NCI-H1417 (cell line): ENCODE data around the gene SIGLEC14.
"Not testable (repeated sequence)": the region's sequence is repeated elsewhere in the genome, so short reads cannot be mapped to it uniquely, and the experiment has no call there.

Source experiments
- DNase-seq, 3 experiments: peaks; one replicate each; lab custom pipeline; 2025; lab: John Stamatoyannopoulos, UW

The SIGLEC14 gene

DNA sequence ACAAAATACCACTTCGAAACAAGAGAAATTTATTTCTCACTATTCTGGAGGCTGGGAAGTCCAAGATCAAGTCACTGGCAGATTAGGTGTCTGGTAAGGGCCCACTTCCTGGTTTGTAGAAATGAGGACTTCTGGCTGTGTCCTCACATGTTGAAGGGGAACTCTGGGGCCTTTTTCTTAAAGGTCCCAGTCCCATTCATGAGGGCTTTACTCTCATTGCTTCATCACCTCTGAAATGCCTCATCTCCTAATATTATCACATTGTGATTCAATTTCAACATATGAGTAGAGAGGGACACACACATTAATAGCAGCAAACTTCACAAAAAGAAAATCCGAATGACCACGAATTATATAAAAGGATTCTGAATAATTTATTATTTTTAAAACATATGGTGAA, 21.6 kb upstream of the SIGLEC14 start:
- DNase-seq: no peak

DNA sequence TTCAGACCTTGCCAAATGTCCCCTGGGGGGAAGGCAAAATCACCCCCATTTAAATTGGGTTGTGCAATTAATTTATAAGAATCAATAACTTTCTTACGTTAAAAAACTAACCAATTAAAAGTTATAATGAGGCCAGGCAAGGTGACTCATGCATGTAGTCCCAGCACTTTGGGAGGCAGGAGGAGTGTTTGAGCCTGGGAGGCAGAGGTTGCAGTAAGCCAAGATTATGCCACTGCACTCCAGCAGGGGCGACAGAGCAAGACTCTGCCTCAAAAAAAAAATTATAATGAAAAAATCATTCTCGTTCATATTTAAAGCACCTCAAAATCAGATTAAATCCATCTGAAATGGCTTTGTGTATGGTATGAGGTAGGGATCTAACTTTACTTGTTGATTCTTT, 18.4 kb upstream of the SIGLEC14 start:
- no peak for DNase-seq

DNA sequence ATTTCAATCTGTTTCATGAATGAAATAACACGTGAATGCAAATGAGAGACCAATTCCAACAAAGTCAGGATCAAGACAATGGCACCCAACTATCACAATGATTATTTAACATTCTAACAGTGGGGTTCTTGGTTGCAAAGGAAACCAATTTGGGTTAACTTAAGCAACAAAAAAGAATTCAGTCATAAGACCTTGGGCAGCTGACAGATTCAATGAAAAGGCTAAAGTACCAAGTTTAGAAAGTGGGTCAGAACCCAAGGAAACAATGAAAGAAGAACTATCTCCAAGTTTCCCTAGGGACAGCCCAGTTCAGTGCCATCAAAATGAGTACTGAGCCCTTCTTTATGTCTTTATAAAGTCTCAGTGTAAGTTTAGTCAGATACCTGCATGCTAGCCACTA, 17.5 kb upstream of the SIGLEC14 start:
- no peak for DNase-seq

DNA sequence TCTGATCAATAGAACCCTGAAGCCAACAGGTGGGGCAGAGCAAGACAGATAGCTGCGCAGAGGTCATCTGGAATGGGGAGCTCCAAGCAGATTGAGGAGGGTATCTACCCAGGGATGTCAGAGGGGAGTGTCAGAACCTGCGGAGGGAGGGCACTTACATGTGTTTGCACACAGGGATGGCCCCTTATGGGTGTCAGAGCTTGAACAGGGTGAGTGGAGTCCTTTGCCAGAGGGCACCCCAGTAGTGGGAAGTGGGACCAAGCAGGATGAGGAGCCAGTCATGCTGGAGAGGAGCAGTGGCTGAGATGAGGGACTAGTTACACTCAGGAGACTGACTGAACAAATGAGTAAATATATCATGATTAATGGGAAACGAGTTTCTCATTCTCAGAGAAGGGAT, 17.0 kb upstream of the SIGLEC14 start:
- no peak for DNase-seq

DNA sequence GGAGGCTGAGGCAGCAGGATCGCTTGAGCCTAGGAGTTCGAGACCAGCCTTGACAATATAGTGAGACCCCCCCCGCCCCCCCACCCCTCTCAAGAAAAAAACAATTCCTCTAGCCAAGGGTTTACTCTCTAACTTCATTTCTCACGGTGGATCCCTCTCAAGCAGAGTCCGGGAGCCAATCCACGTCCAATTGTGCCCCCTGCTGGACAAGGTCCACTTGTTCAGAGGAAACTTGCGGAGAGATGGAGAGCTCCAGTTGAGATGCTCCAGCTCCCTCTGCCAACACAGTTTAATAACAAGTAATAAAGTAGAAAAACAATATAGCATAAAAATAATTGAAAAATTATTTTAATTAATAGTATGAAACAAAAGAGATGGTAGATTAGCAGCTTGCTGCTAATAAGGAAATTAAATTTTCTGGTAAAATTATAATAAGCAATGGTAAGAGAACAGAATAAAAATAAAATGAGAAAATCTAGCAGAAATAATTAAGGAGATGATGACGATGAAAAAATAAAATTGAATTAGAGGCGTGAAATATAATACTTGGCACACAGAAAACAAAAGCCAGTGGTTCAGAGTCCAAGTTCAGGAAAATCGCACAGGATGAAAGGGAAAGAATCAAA, 14.5 kb upstream of the SIGLEC14 start:
- DNase-seq: peak; percentile 52 to 77 (median 64)

DNA sequence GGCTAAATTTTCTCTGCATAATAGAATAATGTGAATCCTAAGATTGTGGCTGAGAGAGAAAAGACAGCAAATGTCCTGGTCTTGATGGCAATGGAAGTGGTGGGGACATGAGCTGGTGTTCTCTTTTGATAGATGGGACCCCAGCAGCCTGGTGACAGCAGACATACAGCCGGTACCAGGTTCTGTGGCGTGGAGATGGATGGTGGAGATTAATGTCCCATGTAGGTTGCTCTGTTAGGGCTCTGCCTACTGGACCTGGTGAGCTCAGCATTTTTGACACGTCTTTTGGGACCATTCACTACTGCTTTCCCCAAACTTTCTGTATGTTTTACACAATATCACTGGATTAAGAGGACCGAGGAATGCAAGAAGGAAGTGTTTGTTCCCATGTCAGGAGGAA, 8.2 kb upstream of the SIGLEC14 start:
- no peak for DNase-seq

DNA sequence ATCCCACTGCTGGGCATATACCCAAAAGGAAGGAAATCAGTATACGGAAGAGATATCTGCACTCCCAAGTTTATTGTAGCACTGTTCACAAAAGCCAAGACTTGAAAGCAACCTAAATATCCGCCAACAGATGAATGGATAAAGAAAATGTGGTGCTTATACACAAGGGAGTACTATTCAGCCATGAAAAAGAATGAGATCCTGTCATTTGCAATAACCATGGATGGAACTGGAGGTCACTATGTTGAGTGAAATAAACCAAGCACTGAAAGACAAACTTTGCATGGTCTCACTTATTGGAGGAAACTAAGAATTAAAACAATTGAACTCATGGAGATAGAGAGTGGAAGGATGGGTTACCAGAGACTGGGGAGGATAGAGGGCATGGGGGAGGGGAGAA, 6.5 kb upstream of the SIGLEC14 start:
- DNase-seq: no peak

DNA sequence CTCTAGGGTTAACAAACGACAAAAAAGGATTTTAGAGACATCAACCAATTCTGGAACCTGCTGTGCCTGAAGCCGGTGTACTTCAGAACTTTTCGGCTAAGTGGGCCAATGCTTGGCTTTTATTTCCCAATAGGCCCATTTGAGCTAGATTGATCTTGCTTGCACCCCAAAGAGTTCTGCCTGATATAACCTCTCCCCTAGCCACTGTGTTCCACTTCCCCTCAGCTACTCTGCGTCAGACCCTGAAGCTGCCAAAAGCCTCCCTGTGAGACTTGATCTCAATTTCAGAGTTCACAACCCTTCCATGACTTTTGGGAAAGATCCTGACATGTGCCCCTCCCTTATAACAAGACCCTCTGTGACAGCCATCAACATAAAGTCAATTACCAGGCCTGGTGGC, 5.6 kb upstream of the SIGLEC14 start:
- no peak for DNase-seq

DNA sequence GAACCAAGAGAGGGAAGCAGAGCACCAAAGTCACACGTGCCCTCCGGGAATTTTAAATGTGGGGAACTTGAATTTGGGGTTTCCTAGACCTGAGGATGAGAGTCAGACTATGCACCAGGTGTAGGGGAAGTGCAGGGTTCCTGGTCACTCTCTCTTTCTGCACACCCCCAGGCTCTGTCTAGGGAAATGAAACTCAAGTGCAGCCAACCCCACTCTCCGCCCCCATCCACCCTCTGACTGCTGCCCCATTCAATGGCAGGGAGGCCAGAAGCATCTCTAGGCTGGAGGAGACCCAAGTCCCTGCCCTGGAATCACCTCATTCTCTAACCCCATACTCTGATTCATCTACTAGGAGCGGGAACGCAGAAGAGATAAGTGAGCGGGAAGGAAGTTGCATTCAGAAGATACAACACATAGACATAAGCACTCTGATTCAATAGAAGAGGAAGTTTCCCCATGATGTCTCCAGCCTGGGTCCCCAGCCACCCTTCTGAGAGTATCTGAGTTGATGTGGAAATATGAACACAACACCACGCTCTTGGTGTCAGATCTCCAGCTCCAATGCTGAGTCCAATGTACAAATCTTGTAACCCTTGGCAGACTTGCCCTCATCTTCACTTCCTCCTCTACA, 4.7 kb upstream of the SIGLEC14 start:
- DNase-seq: no peak

DNA sequence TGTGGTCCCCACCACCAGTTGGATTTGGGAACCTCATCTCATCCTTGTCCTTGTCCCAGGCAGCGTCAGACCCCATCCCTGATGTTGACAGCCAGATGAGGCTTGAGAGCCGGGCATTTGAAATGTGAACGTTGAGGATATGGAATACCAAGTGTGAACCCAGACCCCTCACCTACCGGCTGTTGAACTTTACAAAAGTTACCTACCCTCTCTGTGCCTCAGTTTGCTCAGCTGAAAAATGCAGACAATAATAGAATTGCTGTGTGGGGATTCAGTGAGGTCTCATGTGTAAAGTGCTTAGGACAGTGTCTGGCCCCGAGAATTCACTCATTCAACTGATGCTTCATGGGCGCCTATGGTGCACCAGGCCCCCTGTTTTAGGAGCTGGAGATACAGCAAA, 693 bp upstream of the SIGLEC14 start:
- no peak for DNase-seq

DNA sequence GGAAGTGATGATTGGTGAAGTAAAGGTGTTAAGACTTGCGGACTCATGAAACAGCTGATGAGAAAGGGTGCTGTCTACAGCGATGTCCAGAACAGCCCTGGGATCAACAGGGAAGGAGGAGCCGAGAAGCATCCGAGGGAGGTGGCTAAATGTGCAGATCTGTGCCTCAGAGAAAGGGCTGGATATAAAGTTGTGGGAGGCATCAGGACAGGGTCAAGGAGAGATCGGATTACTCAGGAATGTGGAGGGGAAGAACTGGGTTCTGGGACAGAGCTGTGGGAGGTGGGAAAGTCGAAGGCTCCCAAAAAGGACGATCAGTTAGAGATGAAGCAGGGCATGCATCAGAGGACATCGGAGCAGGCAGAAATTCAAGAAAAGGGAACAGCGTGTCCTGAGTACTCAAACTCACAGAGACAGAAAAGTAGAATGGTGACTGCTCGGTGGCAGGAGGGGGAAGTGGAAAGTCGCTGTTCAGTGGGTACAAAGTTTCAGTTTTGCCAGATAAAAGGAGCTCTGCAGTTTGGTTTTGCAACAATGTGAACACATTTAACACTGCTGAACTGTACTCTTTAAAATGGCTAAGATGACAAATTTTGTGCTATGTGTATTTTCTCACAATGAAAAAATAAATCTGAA, 1.9 kb downstream of the SIGLEC14 start:
- no peak for DNase-seq

DNA sequence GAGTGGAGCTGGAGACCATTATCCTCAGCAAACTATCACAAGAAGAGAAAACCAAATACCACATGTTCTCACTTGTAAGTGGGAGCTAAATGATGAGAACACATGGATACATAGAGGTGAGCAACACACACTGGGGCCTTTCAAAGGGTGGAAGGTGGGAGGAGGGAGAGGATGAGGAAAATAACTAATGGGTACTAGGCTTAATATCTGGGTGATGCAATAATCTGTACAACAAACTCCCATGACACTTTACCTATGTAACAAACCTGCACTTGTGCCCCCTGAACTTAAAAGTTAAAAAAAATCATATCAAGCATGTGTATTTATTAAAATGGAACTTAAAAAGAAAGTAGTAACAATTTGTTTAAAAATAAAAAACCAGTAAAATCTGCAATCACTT, 5.0 kb downstream of the SIGLEC14 start:
- no peak for DNase-seq

DNA sequence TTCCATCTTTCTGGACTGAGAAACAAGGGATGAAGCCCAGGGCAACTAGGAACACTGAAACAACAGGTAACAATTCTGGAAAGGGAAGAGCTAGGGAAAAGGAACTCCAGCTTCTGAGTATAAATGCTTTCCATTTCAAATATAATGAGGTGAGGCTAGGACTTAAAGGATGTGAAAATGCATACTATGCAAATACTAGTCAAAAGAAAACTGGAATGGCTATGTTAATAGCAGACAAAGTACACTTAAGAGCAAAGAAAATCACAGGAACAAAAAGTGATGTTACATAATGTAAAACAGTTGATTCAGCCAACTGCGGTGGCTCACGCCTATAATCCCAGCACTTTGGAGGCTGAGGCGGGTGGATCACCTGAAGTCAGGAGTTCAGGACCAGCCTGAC, 6.2 kb downstream of the SIGLEC14 start:
- no peak for DNase-seq

DNA sequence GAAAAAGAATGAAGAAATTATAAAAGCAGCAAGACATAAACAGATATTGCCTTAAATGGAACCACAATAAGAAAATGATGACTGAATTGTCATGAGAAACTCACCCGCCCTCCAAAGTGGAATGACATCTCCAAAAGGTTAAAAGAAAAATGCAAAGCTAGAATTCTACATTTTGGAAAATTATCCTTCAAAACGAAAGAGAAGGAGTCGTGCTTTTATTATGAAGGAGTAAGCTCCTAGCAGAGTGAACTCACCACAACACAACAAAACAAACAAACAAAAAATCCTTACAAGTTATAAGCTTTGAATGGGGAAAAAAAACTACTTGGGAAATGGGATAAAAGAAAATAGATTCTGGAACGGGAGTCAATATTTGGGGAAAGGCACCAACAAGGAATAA, 6.7 kb downstream of the SIGLEC14 start:
- no peak for DNase-seq

DNA sequence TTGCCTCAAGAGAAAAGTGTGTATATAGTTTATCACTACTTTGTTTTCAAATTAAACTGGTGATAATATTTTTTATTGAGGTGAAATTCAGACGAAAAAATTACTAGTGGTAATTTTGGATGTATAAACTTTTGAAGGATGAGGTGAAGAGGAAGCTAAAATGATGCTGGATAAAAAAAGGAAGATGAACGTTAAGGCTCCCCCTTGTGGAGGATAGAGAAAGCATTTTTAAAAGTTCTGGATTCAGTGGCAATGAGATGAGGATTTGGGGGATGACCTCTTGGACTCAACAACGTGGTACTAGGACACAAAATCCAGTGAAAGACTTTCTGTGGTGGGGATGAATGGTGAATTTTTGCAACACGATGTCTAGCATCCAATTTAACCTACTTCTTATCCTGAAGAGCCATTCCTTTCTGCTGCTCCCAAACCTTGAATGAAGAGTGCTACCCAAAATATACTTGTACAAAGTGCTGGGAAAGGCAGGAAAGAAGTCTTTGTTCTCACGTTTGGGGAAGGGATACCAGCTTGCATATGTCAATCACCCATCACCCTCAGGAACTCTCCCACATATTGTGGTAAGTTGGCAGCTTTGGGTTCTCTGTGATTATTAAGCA, 9.2 kb downstream of the SIGLEC14 start:
- peak in 1 of 3 experiments; percentile 2 for DNase-seq

DNA sequence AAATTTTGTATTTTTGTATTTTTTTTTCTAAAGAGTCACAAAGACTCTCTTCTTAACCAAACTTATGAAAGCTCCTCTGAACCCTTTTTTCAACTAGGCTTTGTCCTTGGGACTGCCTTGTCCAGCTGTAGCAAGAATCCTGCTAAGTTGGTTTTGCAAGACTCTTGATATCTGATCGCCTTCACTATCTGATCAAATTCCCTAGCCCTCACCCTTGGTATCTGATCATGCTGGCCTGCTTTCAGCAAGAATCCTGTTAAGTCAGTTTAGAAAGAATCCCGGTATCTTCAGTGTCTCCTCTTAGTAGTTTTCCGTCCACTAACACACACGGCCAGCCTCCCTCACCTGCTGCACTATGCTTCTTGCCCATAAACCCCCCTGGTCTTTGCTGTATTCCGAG, 14.5 kb downstream of the SIGLEC14 start:
- DNase-seq: no peak

DNA sequence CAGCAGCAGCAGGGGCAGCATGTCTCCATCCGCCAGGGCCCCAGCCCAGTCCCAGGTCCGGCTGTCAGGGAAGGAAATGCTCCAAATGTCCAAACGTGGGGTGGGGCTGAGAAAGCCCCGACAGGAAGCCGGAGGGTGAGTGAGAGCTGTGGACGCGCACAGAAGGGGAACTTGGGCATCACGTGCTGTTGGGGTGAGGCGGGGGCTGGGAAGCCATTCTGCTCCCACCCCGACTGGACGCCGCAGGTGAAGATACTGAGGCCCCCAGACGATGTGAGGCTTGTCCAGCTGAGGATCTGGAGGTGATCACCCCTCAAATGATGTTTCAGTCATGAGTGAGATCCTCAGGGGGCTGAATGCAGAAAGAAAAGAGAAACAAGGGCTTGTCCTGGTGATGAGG, 16.3 kb downstream of the SIGLEC14 start, which contains the start of gene SIGLEC5:
TSS of gene SIGLEC5 (minus strand) at position 87 of the 400 bp plus-strand sequence. CDS start at position 21, 66 bp downstream.
- not testable (repeated sequence) for DNase-seq

DNA sequence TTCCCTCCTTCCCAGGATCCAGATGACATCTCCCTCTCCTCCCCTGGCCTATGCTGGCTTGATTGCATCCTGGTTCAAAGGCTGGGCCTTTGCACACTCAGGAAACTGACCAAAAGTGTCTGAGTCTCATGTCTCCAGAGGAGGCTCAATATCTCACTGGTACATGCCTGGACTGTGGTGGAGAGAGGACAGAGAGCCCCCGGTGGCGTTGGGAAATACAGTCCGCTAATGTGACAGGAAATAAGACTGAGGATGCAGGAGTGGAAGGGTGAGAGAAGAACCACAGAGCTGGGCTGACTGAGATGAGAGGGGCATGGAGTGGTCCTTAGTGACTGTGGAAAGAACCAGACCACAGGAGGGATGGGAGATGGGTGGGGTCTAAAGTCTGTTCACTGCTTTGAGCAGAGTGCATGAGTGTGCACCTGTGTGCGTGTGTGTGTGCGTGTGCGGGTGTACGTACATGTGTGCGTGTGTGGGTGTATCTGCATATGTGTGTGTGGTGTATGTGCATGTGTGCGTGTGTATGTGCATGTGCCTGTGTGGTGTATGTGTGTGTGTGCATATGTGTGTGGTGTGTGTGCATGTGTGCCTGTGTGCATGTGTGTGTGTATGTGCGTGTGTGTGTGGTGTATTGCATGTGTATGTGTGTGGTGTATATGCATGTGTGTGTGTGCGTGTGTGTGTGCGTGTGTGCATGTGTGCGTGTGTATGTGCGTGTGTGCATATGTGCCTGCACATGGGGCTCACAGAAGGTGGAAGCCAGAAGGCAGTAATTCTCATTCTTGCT, 18.3 kb downstream of the SIGLEC14 start:
- no peak for DNase-seq

DNA sequence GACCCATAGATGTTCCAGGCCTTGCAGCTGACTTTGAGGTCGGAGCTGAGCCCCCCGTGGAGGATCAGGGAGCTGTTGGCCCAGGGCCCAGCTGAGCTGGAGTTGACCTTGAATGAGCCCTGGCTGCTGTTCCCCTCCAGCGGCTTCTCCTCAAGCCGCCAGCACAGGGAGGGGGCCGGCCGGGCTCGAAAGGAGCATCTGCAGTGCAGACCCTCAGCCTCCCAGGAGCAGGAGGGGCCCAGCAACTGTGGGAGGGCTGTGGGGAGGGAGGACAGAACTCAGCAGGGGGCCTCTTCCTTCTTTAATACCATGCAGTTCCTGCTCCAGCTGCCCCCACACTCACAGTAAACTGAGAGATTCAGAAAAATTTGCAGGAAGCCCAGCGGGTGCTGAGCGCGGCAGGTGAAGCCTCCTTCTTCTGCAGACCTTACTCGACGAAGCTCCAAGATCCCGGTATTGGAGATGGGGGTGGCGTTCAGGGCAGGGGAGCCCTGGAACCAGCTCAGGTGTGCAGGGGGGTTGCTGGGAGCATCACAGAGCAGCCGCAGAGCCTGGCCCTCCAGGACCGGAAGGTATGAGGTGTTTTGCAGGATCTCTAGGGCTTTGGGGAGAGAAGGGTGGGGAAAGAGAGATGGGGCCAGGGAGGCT, 19.0 kb downstream of the SIGLEC14 start:
- no peak for DNase-seq

DNA sequence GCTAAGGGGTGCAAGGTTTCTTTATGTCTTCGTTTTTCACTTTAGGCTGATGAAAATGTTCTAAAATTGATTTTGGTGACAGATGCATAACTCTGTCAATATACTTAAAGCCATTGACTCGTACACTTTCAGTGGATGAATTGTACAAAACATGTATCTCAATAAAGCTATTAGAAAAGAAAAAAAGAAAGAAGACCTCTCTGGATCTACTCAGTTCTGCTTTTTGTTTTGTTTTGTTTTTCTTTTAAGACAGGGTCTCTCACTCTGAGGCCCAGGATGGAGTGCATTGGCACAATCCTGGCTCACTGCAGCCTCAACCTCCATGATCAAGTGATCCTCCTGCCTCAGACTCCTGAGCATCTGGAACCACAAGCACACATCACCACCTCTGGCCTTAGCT, 19.9 kb downstream of the SIGLEC14 start:
- no peak for DNase-seq

DNA sequence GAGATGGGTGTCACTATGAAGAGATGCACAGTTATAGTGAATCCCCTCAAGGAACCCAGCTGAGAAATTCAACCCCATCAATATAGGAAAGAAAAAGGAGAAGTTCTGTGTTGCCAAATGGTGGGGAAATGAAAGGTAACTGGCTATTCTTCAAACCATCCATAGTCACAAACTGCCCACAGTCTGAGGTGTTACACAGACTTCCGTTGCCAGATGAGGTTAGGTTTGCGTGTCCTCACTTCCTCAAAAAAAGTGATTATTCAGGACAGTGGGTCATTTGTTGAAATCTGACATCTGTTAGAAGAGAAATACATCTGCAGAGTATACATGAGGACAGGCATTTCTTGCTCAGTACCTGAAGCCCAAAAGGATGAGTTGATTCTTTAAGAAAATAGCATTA, 25.4 kb downstream of the SIGLEC14 start:
- no peak for DNase-seq

DNA sequence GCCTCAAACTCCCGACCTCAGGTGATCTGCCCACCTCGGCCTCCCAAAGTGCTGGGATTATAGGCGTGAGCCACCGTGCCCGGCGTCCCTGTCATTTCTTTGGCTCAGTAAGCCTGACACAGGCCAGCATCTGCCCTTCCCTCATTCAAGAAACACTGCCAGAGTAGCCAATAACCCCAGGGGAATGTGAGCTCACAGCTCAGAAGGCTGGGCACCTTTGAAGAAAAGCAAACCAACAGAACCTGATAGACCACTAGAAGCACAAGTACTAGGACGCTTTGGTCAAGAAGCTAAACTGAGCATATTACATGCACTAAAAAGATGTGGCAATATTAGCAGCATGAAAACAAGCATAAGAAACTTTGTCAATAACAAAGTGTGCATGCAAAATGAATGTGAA, 30.6 kb downstream of the SIGLEC14 start:
- no peak for DNase-seq
